GM23338 (cell line): ENCODE measurements around the gene PAGR1. TPM values are rescaled to one million over a fixed set of nuclear protein-coding genes. Genes with fewer than 3 reads are reported as not detected.

Experiments used
- ATAC-seq: fragments of 200-7000 bp; cut with Tn5 transposase; 3 replicates; pipeline ENCODE4 v1.9.1; 2020
- DNase-seq: peaks from one replicate; pipeline ENCODE4 v3.0.0-alpha.2; 2015; ENCODE audit warnings: low spot score
- H2AFZ ChIP-seq: fragments of 200-600 bp; sonication (generic); 2 replicates; pipeline ENCODE4 v1.8.0; 2016; ENCODE audit warnings: antibody characterized with exemption, mild to moderate bottlenecking, moderate library complexity
- H3F3A ChIP-seq: fragments of 200-600 bp; sonication (generic); replicated peaks from 2 replicates; pipeline ENCODE4 v1.8.0; 2017; ENCODE audit warnings: antibody characterized with exemption, mixed run types, low read depth
- H3K27ac ChIP-seq: fragments of 200-600 bp; sonication (generic); 2 replicates; pipeline ENCODE4 v1.6.1; 2016; ENCODE audit warnings: low read depth
- H3K27me3 ChIP-seq: fragments of 200-600 bp; sonication (generic); 2 replicates; pipeline ENCODE4 v1.8.0; 2016; ENCODE audit warnings: mild to moderate bottlenecking, mixed run types, moderate library complexity; ENCODE audit not compliant: insufficient read depth
- H3K36me3 ChIP-seq: fragments of 200-600 bp; sonication (generic); 2 replicates; pipeline ENCODE4 v1.8.0; 2016; ENCODE audit warnings: mild to moderate bottlenecking; ENCODE audit not compliant: insufficient read depth
- H3K4me1 ChIP-seq: fragments of 200-600 bp; sonication (generic); 2 replicates; pipeline ENCODE4 v1.8.0; 2016; ENCODE audit warnings: mild to moderate bottlenecking, moderate library complexity; ENCODE audit not compliant: insufficient read depth
- H3K4me2 ChIP-seq: fragments of 200-600 bp; sonication (generic); 2 replicates; pipeline ENCODE4 v1.7.1; 2017; ENCODE audit warnings: mixed run types
- H3K4me3 ChIP-seq: fragments of 200-600 bp; sonication (generic); 2 replicates; pipeline ENCODE4 v1.6.1; 2016; ENCODE audit warnings: mixed run types
- H3K79me2 ChIP-seq: fragments of 200-600 bp; sonication (generic); replicated peaks from 2 replicates; pipeline ENCODE4 v1.8.0; 2017; ENCODE audit warnings: mild to moderate bottlenecking; ENCODE audit not compliant: insufficient read depth
- H3K9me2 ChIP-seq: fragments of 200-600 bp; sonication (generic); 2 replicates; pipeline ENCODE4 v1.8.0; 2017; ENCODE audit not compliant: insufficient read depth
- H4K20me1 ChIP-seq: fragments of 200-600 bp; sonication (generic); replicated peaks from 2 replicates; pipeline ENCODE4 v1.8.0; 2017; ENCODE audit warnings: mild to moderate bottlenecking; ENCODE audit not compliant: insufficient read depth
- H3K27ac Mint-ChIP-seq: 2 replicates; pipeline ENCODE4 v1.8.0; 2020; ENCODE audit warnings: inconsistent platforms, mild to moderate bottlenecking, moderate library complexity, mixed read lengths
- H3K27me3 Mint-ChIP-seq: 3 replicates; pipeline ENCODE4 v1.8.0; 2022; ENCODE audit warnings: low read depth, mild to moderate bottlenecking, moderate library complexity, mixed read lengths, inconsistent platforms; ENCODE audit not compliant: insufficient read depth, poor library complexity
- H3K36me3 Mint-ChIP-seq: 3 replicates; pipeline ENCODE4 v1.8.0; 2021; ENCODE audit warnings: low read depth, mild to moderate bottlenecking, inconsistent platforms, moderate library complexity, mixed read lengths
- H3K4me1 Mint-ChIP-seq: 3 replicates; pipeline ENCODE4 v1.8.0; 2020; ENCODE audit warnings: mild to moderate bottlenecking, inconsistent platforms, mixed read lengths
- H3K4me3 Mint-ChIP-seq: 3 replicates; pipeline ENCODE4 v1.8.0; 2021; ENCODE audit warnings: moderate library complexity, mild to moderate bottlenecking, inconsistent platforms, mixed read lengths
- H3K9me3 Mint-ChIP-seq: 3 replicates; pipeline ENCODE4 v1.8.0; 2020; ENCODE audit warnings: moderate library complexity, mild to moderate bottlenecking, inconsistent platforms, mixed read lengths
- CREB1 ChIP-seq: fragments of 250-450 bp; sonication (Bioruptor Pico); IDR thresholded peaks from 2 replicates; pipeline ENCODE4 v1.5.0; 2020; ENCODE audit warnings: low read depth, mild to moderate bottlenecking, moderate library complexity
- CTCF ChIP-seq, 2 experiments: fragments of 200-600 bp in 1 of 2; sonication (generic) in 1 of 2; conservative IDR thresholded peaks; 2 replicates each; pipeline versions ENCODE4 v1.5.1 to v1.6.1; 2016 to 2017; ENCODE audit warnings: antibody characterized with exemption in 2 of 2, low read depth in 2 of 2, mild to moderate bottlenecking in 2 of 2, moderate library complexity in 1 of 2
- ETS1 ChIP-seq: IDR thresholded peaks from 2 replicates; pipeline ENCODE4 v1.6.1; 2016; ENCODE audit warnings: antibody characterized with exemption
- JUNB ChIP-seq: IDR thresholded peaks from one replicate; pipeline ENCODE4 v1.6.1; 2016; ENCODE audit warnings: antibody characterized with exemption; ENCODE audit not compliant: unreplicated experiment
- NANOG ChIP-seq: IDR thresholded peaks from 2 replicates; pipeline ENCODE4 v1.6.1; 2016; ENCODE audit warnings: antibody characterized with exemption, borderline replicate concordance
- POLR2AphosphoS5 ChIP-seq: IDR thresholded peaks from 2 replicates; pipeline ENCODE4 v1.6.1; 2016; ENCODE audit warnings: antibody characterized with exemption, low read depth
- REST ChIP-seq: IDR thresholded peaks from one replicate; pipeline ENCODE4 v1.6.1; 2018; ENCODE audit warnings: antibody characterized with exemption; ENCODE audit not compliant: unreplicated experiment
- STAT1 ChIP-seq: IDR thresholded peaks from one replicate; pipeline ENCODE4 v1.6.1; 2016; ENCODE audit warnings: antibody characterized with exemption; ENCODE audit not compliant: unreplicated experiment
- ZNF114 ChIP-seq: fragments of 250-450 bp; sonication (Bioruptor Pico); IDR thresholded peaks from 2 replicates; pipeline ENCODE4 v1.5.0; 2020; ENCODE audit warnings: mild to moderate bottlenecking, moderate library complexity
- ZNF331 ChIP-seq: fragments of 250-450 bp; sonication (Bioruptor Pico); IDR thresholded peaks from 2 replicates; pipeline ENCODE4 v1.5.0; 2020; ENCODE audit warnings: low read depth, mild to moderate bottlenecking, moderate library complexity
- ZNF462 ChIP-seq: fragments of 250-450 bp; sonication (Bioruptor Pico); IDR thresholded peaks from 2 replicates; pipeline ENCODE4 v1.5.0; 2020; ENCODE audit warnings: mild to moderate bottlenecking, moderate library complexity
- polyA plus RNA-seq: library from polyadenylated mRNA; unstranded; fragments of >200 nt; fragmentation: Nextera tagmentation; extraction: Ambion mirVana; gene quantifications from 2 replicates; pipeline ENCODE4 v1.2.1, GENCODE V29; 2016
- total RNA-seq: library from RNA; depleted of rRNA; stranded (reverse); fragments of >200 nt; shearing (Covaris generic); gene quantifications from 2 replicates; pipeline ENCODE4 v1.2.3, GENCODE V29; 2014

PAGR1 gene
- total and polyA plus RNA-seq, 2 experiments from 2014 or later = 67.6 to 78.7 TPM

- TF ChIP-seq NANOG = no peak
- no peak for TF ChIP-seq ZNF331 (CRISPR knock-in tag)
- TF ChIP-seq ETS1 = no peak
- no peak for TF ChIP-seq CTCF (conservative IDR thresholded peaks at IDR 0.05; ENCODE audit: low read depth in 2 of 2)
These were observed 10.4 kb downstream of the PAGR1 start (continued) for GRCh38 chr16:29826342-29826695.

DNA sequence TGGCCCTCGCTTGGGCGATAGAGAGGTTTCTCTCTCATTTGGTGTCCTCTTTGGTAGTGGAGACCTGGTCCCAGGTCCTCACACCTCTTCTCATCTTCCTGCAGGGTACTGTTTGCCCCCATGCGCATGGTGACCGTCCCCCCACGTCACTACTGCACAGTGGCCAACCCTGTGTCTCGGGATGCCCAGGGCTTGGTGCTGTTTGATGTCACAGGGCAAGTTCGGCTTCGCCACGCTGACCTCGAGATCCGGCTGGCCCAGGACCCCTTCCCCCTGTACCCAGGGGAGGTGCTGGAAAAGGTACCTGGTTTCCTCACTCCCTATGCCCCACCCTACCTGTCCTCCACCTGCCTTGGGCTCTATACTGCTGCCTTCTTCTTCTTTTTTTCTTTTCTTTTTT is 14.8 kb downstream of the PAGR1 start:
- no peak for DNase-seq
- no peak overlapping the region for H3K27ac ChIP-seq
- no peaks in the 10 kb centered on the region; the same call in 1 of the 2 replicates for H3K4me1 ChIP-seq
- Mint-ChIP-seq H3K36me3 (no peaks in the 10 kb centered on the region), H3K4me1 (peaks cover 3% of the 10 kb centered on the region), H3K27me3 (peaks cover 2% of the 10 kb centered on the region), H3K9me3 (no peaks in the 10 kb centered on the region), H3K27ac (no peak overlapping the region), H3K4me3 (no peak overlapping the region; the same call in 2 of the 3 replicates)
- H3K36me3 ChIP-seq = no peaks in the 10 kb centered on the region
- H3K79me2 ChIP-seq = no peaks in the 10 kb centered on the region
- no peaks in the 10 kb centered on the region; the same call in 1 of the 2 replicates for H3F3A ChIP-seq
- H4K20me1 ChIP-seq = no peaks in the 10 kb centered on the region
- H2AFZ ChIP-seq = no peak overlapping the region
- no peak overlapping the region for H3K4me3 ChIP-seq
- H3K27me3 ChIP-seq = no peaks in the 10 kb centered on the region
- ATAC-seq = no peak
- no peaks in the 10 kb centered on the region for H3K9me2 ChIP-seq
- no peak overlapping the region for H3K4me2 ChIP-seq
- TF ChIP-seq JUNB (no peak), CREB1 (CRISPR knock-in tag) (no peak), STAT1 (no peak), NANOG (no peak), POLR2AphosphoS5 (no peak), ZNF462 (CRISPR knock-in tag) (no peak), REST (no peak), ZNF114 (CRISPR knock-in tag) (no peak), ETS1 (no peak)
